Kidney (tissue), 14 donors: ENCODE measurements around the gene CDKL4. TPM values are rescaled to one million over a fixed set of nuclear protein-coding genes. Genes with fewer than 3 reads are reported as not detected.

Experiments
- DNase-seq, 5 donors: peaks; one replicate each; pipeline ENCODE4 v3.0.0-alpha.2; 2013 to 2020
- FAIRE-seq: peaks from 2 replicates; lab custom pipeline; 2012; peaks lifted over from hg19 to GRCh38; lab: Jason Lieb, UNC
- H3K27ac ChIP-seq, 2 donors: one replicate each; pipeline ENCODE4 v1.7.0; 2013; ENCODE audit warnings: low read depth in 2 of 2, low read length in 2 of 2, inconsistent platforms in 1 of 2
- H3K27me3 ChIP-seq: one replicate; pipeline ENCODE4 v1.7.1; 2013; ENCODE audit warnings: low read length, inconsistent platforms; ENCODE audit not compliant: control insufficient read depth, insufficient read depth
- H3K36me3 ChIP-seq, 3 donors: one replicate each; pipeline versions ENCODE4 v1.7.0 to v1.7.1; 2013; ENCODE audit warnings: low read length in 3 of 3, control low read depth in 1 of 3, inconsistent platforms in 1 of 3; ENCODE audit not compliant: insufficient read depth in 3 of 3, control insufficient read depth in 2 of 3
- H3K4me1 ChIP-seq, 3 donors: one replicate each; pipeline versions ENCODE4 v1.7.0 to v1.7.1; 2013; ENCODE audit warnings: low read length in 3 of 3, inconsistent platforms in 1 of 3, low read depth in 1 of 3; ENCODE audit not compliant: control insufficient read depth in 2 of 3, insufficient read depth in 2 of 3
- H3K4me3 ChIP-seq, 3 donors: one replicate each; pipeline versions ENCODE4 v1.7.0 to v1.8.1; 2013; ENCODE audit warnings: low read length in 3 of 3, control low read depth in 1 of 3, inconsistent platforms in 1 of 3
- H3K9ac ChIP-seq, 3 donors: one replicate each; pipeline versions ENCODE4 v1.7.0 to v1.7.1; 2013; ENCODE audit warnings: low read length in 3 of 3, control low read depth in 1 of 3, inconsistent platforms in 1 of 3
- H3K9me3 ChIP-seq, 3 donors: one replicate each; pipeline versions ENCODE4 v1.7.0 to v1.7.1; 2013; ENCODE audit warnings: low read length in 3 of 3, control low read depth in 1 of 3, inconsistent platforms in 1 of 3; ENCODE audit not compliant: control insufficient read depth in 2 of 3, insufficient read depth in 1 of 3
- intact Hi-C: fragments of 100-400 bp; cut with DNase I; formaldehyde crosslinking; loops from one replicate; pipeline ENCODE4 v1.11.1; 2022
- polyA plus RNA-seq: library from polyadenylated mRNA; stranded (reverse); fragments of 350-450 nt; fragmentation: Illumina TruSeq; extraction: RNeasy Lipid Tissue Mini Kit (QIAGEN cat#74804); gene quantifications from one replicate; pipeline ENCODE4 v1.2.3, GENCODE V29; 2014; ENCODE audit warnings: low read depth, low replicate concordance; ENCODE audit not compliant: insufficient read depth
- total RNA-seq: library from RNA; stranded (reverse); fragmentation: NEBNext Ultra II Directional; extraction: Animal tissue kit (Norgen Biotek cat#: 25700); gene quantifications from one replicate; pipeline ENCODE4 v1.2.1, GENCODE V29; 2021
- TF ChIP-seq, protein P1 (sequence below): IDR thresholded peaks from 3 replicates; pipeline ENCODE4 v1.5.1; 2012; ENCODE audit warnings: mild to moderate bottlenecking, moderate library complexity, borderline replicate concordance; ENCODE audit not compliant: insufficient read depth; ENCODE audit errors: extremely low read depth
- donor health status: control.
- donor health status: control.
- donor health status: control.
- donor health status: control.
- donor health status: control.
- donor health status: DM: yes; HTN: yes; CAD: no.
- donor health status: Normal renal cell carcinoma (clear cell type).

Gene CDKL4
- total and polyA plus RNA-seq, 2 donors from 2014 or later, result 1.2 TPM; not detected in 1

DNA sequence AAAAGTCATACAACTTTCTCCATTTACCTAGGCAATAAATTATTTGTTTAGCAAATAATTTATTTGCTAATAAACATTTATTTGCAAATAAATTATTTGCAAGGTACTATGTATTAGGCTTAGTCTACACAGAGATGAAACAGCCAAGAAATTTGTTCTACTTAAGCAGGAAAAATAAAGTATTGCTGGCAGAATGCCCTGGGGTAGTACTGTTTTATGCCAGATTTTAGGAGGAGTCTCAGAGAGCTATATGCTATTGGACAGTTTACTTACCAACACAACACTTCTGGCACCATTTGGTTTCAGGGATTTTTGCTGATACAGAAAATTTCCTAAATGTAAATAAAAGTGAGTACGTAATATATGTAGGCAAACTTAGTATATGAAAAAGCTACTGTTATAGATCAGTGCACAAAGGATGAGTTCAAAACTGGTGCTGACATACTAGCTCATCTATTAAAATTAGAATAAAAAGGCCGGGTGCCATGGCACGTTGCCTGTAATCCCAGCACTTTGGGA, 23.2 kb upstream of the CDKL4 start:
- intact Hi-C loops, result no loop called here
- TF ChIP-seq, protein P1, sequence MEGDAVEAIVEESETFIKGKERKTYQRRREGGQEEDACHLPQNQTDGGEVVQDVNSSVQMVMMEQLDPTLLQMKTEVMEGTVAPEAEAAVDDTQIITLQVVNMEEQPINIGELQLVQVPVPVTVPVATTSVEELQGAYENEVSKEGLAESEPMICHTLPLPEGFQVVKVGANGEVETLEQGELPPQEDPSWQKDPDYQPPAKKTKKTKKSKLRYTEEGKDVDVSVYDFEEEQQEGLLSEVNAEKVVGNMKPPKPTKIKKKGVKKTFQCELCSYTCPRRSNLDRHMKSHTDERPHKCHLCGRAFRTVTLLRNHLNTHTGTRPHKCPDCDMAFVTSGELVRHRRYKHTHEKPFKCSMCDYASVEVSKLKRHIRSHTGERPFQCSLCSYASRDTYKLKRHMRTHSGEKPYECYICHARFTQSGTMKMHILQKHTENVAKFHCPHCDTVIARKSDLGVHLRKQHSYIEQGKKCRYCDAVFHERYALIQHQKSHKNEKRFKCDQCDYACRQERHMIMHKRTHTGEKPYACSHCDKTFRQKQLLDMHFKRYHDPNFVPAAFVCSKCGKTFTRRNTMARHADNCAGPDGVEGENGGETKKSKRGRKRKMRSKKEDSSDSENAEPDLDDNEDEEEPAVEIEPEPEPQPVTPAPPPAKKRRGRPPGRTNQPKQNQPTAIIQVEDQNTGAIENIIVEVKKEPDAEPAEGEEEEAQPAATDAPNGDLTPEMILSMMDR, result no peak
- H3K36me3 ChIP-seq, result peaks cover 3 to 24% (median 4%) of the 10 kb centered on the region in 3 donors

DNA sequence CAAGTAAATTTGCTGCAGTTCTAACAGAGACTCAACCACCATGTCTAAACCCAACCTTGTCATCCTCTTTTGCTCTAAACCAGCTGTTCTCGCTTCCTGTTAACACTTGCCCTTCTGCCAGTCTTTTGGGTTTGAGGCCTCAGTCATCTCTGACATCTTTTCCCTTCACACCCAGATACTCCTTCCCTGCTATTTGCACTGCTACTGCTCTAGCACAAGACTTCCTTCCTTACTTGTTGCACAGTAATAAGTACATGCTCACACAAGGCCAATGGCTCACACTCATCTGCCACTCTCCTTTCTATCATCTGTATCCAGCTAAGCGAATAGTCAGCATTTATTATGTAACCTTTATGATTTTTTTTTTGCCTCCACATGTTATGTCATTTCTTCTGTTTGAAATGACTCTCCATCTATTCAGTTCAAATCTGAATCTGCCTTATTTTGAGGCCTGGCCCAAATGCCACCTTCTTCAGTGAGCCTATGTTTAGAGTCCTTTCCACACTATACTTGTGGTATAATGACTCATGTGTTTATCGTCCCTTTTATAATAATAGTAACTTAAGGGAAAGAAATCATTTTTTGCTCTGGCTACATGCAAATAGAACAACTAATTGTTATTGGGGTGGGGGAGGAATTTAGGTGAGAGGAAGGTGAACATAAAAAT, 22.5 kb upstream of the CDKL4 start:
- Histone ChIP-seq H3K36me3 (peaks cover 3 to 24% (median 5%) of the 10 kb centered on the region in 3 donors), H3K9me3 (no peaks in the 10 kb centered on the region), H3K27me3 (no peaks in the 10 kb centered on the region), H3K27ac (no peak overlapping the region), H3K9ac (no peak overlapping the region), H3K4me1 (no peaks in the 10 kb centered on the region), H3K4me3 (no peak overlapping the region)
- TF ChIP-seq, protein P1, result no peak
- FAIRE-seq (no peak), DNase-seq (no peak)
- intact Hi-C loops, result no loop called here

More for the DNA sequence above, 23.2 kb upstream of the CDKL4 start:
- Histone ChIP-seq H3K4me1 (no peaks in the 10 kb centered on the region), H3K9me3 (no peaks in the 10 kb centered on the region), H3K27ac (no peak overlapping the region), H3K4me3 (no peak overlapping the region), H3K9ac (no peak overlapping the region), H3K27me3 (no peaks in the 10 kb centered on the region)
- no peak for DNase-seq
- no peak for FAIRE-seq

DNA sequence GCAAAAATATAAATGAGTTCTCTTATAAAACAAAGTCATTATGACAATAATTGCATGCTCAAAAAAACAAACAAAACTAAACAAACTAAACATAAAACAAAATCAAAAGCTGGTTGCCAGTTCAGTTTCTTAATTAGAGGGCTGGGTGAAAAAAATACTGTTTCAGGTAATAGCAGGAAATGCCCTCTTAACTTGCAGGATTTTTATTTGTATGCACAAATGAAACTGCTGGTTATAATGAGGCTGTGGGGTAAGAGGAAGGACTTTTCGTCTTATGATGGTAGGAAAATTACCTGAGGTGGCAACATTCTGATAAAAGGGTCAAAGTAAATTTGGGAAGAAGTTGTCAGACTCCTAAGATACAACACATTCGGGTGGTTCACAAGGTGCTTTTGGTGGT, 21.5 kb upstream of the CDKL4 start:
- no peak overlapping the region for H3K4me3 ChIP-seq
- H3K9me3 ChIP-seq, result no peaks in the 10 kb centered on the region
- no peaks in the 10 kb centered on the region for H3K27me3 ChIP-seq
- TF ChIP-seq, protein P1, result no peak
- intact Hi-C loops, result no loop called here
- no peaks in the 10 kb centered on the region for H3K4me1 ChIP-seq
- no peak for FAIRE-seq
- H3K27ac ChIP-seq, result no peak overlapping the region
- no peak overlapping the region for H3K9ac ChIP-seq
- peaks cover 3 to 22% (median 6%) of the 10 kb centered on the region in 3 donors for H3K36me3 ChIP-seq
- DNase-seq, result no peak
